ENCODE data around the gene APH1B.

The APH1B gene

GRCh38 chr15:63254991-63255390 lies 22.4 kb upstream of the APH1B start:
- Histone ChIP-seq H3K27ac (no peak overlapping the region), H3K4me3 (no peak overlapping the region), H3K4me1 (peaks cover 0 to 11% (median 5%) of the 10 kb centered on the region in 4 donors), H3K27me3 (no peaks in the 10 kb centered on the region), H3K9me3 (no peaks in the 10 kb centered on the region), H3K36me3 (peaks cover 6 to 29% (median 26%) of the 10 kb centered on the region in 3 donors)
- DNase-seq, result no peak
- intact Hi-C loops (cut with DNase I; ENCODE audit: low total_unique reads), result no loop called here
- TF ChIP-seq CTCF (IDR thresholded peaks at IDR 0.05), result no peak

- no peaks in the 10 kb centered on the region for H3K27me3 ChIP-seq
- H3K9me3 ChIP-seq, result no peaks in the 10 kb centered on the region
- no peak for DNase-seq
- H3K4me3 ChIP-seq, result no peak overlapping the region
- intact Hi-C loops (cut with DNase I; ENCODE audit: low total_unique reads), result no loop called here
- no peak for TF ChIP-seq CTCF (IDR thresholded peaks at IDR 0.05)
- H3K4me1 ChIP-seq, result peaks cover 0 to 11% (median 5%) of the 10 kb centered on the region in 4 donors
- peaks cover 12 to 35% (median 26%) of the 10 kb centered on the region in 3 donors for H3K36me3 ChIP-seq
- peak overlapping the region in 1 of 2 donors; percentile 16 for H3K27ac ChIP-seq
Observed at GRCh38 chr15:63255489-63255990, 21.9 kb upstream of the APH1B start.

- no peaks in the 10 kb centered on the region for H3K9me3 ChIP-seq
- DNase-seq, result no peak
- H3K4me1 ChIP-seq, result peaks cover 0 to 11% (median 5%) of the 10 kb centered on the region in 4 donors
- intact Hi-C loops (cut with DNase I; ENCODE audit: low total_unique reads), result no loop called here
- H3K4me3 ChIP-seq, result no peak overlapping the region
- TF ChIP-seq CTCF (IDR thresholded peaks at IDR 0.05), result no peak
- H3K27ac ChIP-seq, result peak overlapping the region in 1 of 2 donors; percentile 20
- H3K27me3 ChIP-seq, result no peaks in the 10 kb centered on the region
- H3K36me3 ChIP-seq, result peaks cover 20 to 34% (median 23%) of the 10 kb centered on the region in 3 donors
Observed at GRCh38 chr15:63256433-63257274, 20.8 kb upstream of the APH1B start.

GRCh38 chr15:63258658-63259057 lies 18.7 kb upstream of the APH1B start:
- peaks cover 0 to 11% (median 5%) of the 10 kb centered on the region in 4 donors for H3K4me1 ChIP-seq
- intact Hi-C loops (cut with DNase I; ENCODE audit: low total_unique reads), result no loop called here
- H3K9me3 ChIP-seq, result no peaks in the 10 kb centered on the region
- no peak overlapping the region for H3K4me3 ChIP-seq
- no peak for TF ChIP-seq CTCF (IDR thresholded peaks at IDR 0.05)
- H3K27ac ChIP-seq, result no peak overlapping the region
- H3K36me3 ChIP-seq, result peaks cover 21 to 35% (median 29%) of the 10 kb centered on the region in 3 donors
- H3K27me3 ChIP-seq, result no peaks in the 10 kb centered on the region
- DNase-seq, result no peak

GRCh38 chr15:63260791-63261190 lies 16.6 kb upstream of the APH1B start:
- Histone ChIP-seq H3K36me3 (peaks cover 32 to 47% (median 38%) of the 10 kb centered on the region in 3 donors), H3K27me3 (no peaks in the 10 kb centered on the region), H3K27ac (no peak overlapping the region), H3K4me3 (no peak overlapping the region), H3K9me3 (no peaks in the 10 kb centered on the region), H3K4me1 (peaks cover 0 to 11% (median 5%) of the 10 kb centered on the region in 4 donors)
- TF ChIP-seq CTCF (IDR thresholded peaks at IDR 0.05), result no peak
- no peak for DNase-seq
- intact Hi-C loops (cut with DNase I; ENCODE audit: low total_unique reads), result no loop called here
